ENCODE data around the gene ARHGEF28. TPM values are rescaled to one million over a fixed set of nuclear protein-coding genes. Genes with fewer than 3 reads are reported as not detected.

Gene ARHGEF28
- total and polyA plus RNA-seq, 2 of the 4 experiments (the other 2 are of a cell fraction) = 3.6 to 16.0 TPM

- no peak overlapping the region for H2BK120ac ChIP-seq (ENCODE audit: low read depth, low read length)
- H3K27me3 ChIP-seq (ENCODE audit: control insufficient read depth, insufficient read depth, low read length) = no peaks in the 10 kb centered on the region
- H4K20me1 ChIP-seq (ENCODE audit: insufficient read depth, low read length) = no peaks in the 10 kb centered on the region
- no peak overlapping the region for H3K9ac ChIP-seq (ENCODE audit: low read depth, low read length)
- intact Hi-C loops (cut with micrococcal nuclease) (no loop called here), in situ Hi-C loops (cut with MboI; ENCODE audit: low sequenced_read_pairs) (no loop called here), dilution Hi-C loops (cut with HindIII; ENCODE audit: low sequenced_read_pairs, unreplicated experiment) (no loop called here)
- no peak overlapping the region for H2AK5ac ChIP-seq (ENCODE audit: low read depth, low read length)
- peaks cover 6% of the 10 kb centered on the region; the same call in 1 of the 2 replicates for H3K9me1 ChIP-seq (ENCODE audit: insufficient read depth, low read length)
- H3K23ac ChIP-seq (ENCODE audit: low read depth, low read length) = no peak overlapping the region
- H2AFZ ChIP-seq (replicated peaks; ENCODE audit: low read length, poor library complexity) = no peak overlapping the region
- H4K91ac ChIP-seq (ENCODE audit: insufficient read depth, low read depth, low read length) = no peak overlapping the region
- no peak overlapping the region for H2AK9ac ChIP-seq (replicated peaks; ENCODE audit: low read depth, low read length, poor library complexity)
- no peak for TF ChIP-seq RAD21 (IDR thresholded peaks at IDR 0.05; ENCODE audit: low read length)
- no peak for TF ChIP-seq MXI1 (IDR thresholded peaks at IDR 0.05; ENCODE audit: borderline replicate concordance, low read depth, low read length)
- no peak for TF ChIP-seq CHD1 (IDR thresholded peaks at IDR 0.05; ENCODE audit: low read depth, low read length)
- TF ChIP-seq CTCF (conservative IDR thresholded peaks at IDR 0.05; ENCODE audit: low read depth, low read length) = no peak
- no peak for TF ChIP-seq USF2 (IDR thresholded peaks at IDR 0.05; ENCODE audit: low read depth, low read length)
- TF ChIP-seq RCOR1 (IDR thresholded peaks at IDR 0.05; ENCODE audit: insufficient replicate concordance, low read length) = no peak
- no peak for TF ChIP-seq FOS (IDR thresholded peaks at IDR 0.05; ENCODE audit: low read depth, low read length)
- no peak for TF ChIP-seq RFX5 (IDR thresholded peaks at IDR 0.05; ENCODE audit: low read depth, low read length)
- no peak for TF ChIP-seq ELK1 (IDR thresholded peaks at IDR 0.05; ENCODE audit: borderline replicate concordance, low read depth, low read length)
- no peak for TF ChIP-seq BHLHE40 (IDR thresholded peaks at IDR 0.05; ENCODE audit: low read depth, low read length)
- TF ChIP-seq NFE2L2 (IDR thresholded peaks at IDR 0.05; ENCODE audit: low read depth, low read length) = no peak
- TF ChIP-seq MAFK (IDR thresholded peaks at IDR 0.05; ENCODE audit: low read depth, low read length) = no peak
- no peak for TF ChIP-seq SMC3 (IDR thresholded peaks at IDR 0.05; ENCODE audit: low read depth, low read length)
- TF ChIP-seq POLR2A (IDR thresholded peaks at IDR 0.05; ENCODE audit: low read depth, low read length) = no peak
- TF ChIP-seq MAZ (IDR thresholded peaks at IDR 0.05; ENCODE audit: borderline replicate concordance, low read depth, low read length) = no peak
- TF ChIP-seq CEBPB (IDR thresholded peaks at IDR 0.05; ENCODE audit: low read depth, low read length) = no peak
- peaks cover 0 to 30% of the 10 kb centered on the region in 2 experiments; a peak in 2 of 4 replicates for H3K79me1 ChIP-seq (ENCODE audit: low read depth in 1 of 2, low read length in 2 of 2)
- CTCF ChIA-PET = interaction anchor here (0.6 kb wide), 1 partner anchor 9 kb away, joined by 3 read pairs; no protein-coding TSS in a partner anchor
- ATAC-seq (ENCODE audit: low read depth) = no peak
- WGBS, 2 experiments (ENCODE audit: extremely low coverage in 2 of 2, insufficient read length in 1 of 2) = no CpG with 5 or more reads among the region's 1 CpG
- H2BK5ac ChIP-seq (ENCODE audit: low read depth, low read length, poor library complexity, severe bottlenecking) = no peak overlapping the region
- no peak overlapping the region for H2BK15ac ChIP-seq (ENCODE audit: low read depth, low read length)
- H3K9me3 ChIP-seq (ENCODE audit: control insufficient read depth, insufficient read depth, low read length) = no peaks in the 10 kb centered on the region
- no peak overlapping the region for H3K56ac ChIP-seq (ENCODE audit: extremely low read depth, insufficient read depth, low read length)
- no peak overlapping the region for H3K4me2 ChIP-seq (ENCODE audit: low read depth, low read length)
- DNase-seq = no peak
- no peak overlapping the region for H3K4me3 ChIP-seq (ENCODE audit: insufficient read depth, low read depth, low read length)
- no peak overlapping the region for H3K27ac ChIP-seq (ENCODE audit: insufficient read depth, low read length)
- no peaks in the 10 kb centered on the region for H3K4me1 ChIP-seq (ENCODE audit: control insufficient read depth, insufficient read depth, low read length)
- H4K5ac ChIP-seq (ENCODE audit: low read depth, low read length) = no peak overlapping the region
- BruUV-seq (replicated peaks) = no TSS peak
- no peak overlapping the region for H3K14ac ChIP-seq (replicated peaks; ENCODE audit: low read depth, low read length)
- no peak overlapping the region for H3K4ac ChIP-seq (ENCODE audit: low read depth, low read length)
- no peak overlapping the region for H2BK20ac ChIP-seq (ENCODE audit: low read depth, low read length)
- H4K8ac ChIP-seq (ENCODE audit: low read depth in 2 of 2, low read length in 2 of 2) = no peak overlapping the region
- POLR2A ChIA-PET (ENCODE audit: unreplicated experiment) = no interaction called here
- H3K18ac ChIP-seq (ENCODE audit: low read depth, low read length) = no peak overlapping the region
- peaks cover 6% of the 10 kb centered on the region for H3K36me3 ChIP-seq (ENCODE audit: control insufficient read depth, insufficient read depth, low read length)
Measured at GRCh38 chr5:73757416-73757815, 131.4 kb downstream of the ARHGEF28 start.
